GM18517 (cell line): ENCODE results near the gene GBE1.
"Not testable (repeated sequence)": the region's sequence is repeated elsewhere in the genome, so short reads cannot be mapped to it uniquely, and the experiment has no call there.

Source experiments
- ATAC-seq: cut with Tn5 transposase; IDR thresholded peaks from one replicate; pipeline ENCODE4 v1.9.1; 2021; ENCODE audit warnings: mild to moderate bottlenecking, moderate library complexity; ENCODE audit not compliant: unreplicated experiment

The GBE1 gene

GRCh38 chr3:81760924-81761903 is at the start of gene GBE1:
Gene GBE1 (minus strand): TSS chr3:81761645. CDS start chr3:81761517, 128 bp downstream.
- ATAC-seq: peak; percentile 83

DNA sequence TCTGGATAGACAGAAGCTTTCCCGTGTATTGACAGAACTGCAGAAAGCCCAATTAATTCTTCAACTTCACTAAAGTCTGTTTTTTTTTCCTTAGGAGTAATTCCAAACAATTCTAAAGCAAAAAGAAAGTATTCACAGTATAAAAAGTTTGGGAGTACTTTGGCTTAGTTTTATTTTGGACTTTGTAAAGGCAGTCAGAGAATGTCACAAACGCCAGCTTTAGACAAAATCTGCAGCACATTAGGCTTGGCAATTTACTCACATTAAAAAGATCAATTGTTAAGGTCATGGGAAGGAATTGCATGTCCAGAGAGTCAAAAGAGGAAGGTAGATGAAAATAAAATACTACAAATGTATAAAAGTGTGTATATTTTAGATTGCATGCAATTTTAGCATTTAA is 47.5 kb upstream of the GBE1 start:
- no peak for ATAC-seq

GRCh38 chr3:81799403-81799802 is 38.0 kb upstream of the GBE1 start:
- no peak for ATAC-seq

DNA sequence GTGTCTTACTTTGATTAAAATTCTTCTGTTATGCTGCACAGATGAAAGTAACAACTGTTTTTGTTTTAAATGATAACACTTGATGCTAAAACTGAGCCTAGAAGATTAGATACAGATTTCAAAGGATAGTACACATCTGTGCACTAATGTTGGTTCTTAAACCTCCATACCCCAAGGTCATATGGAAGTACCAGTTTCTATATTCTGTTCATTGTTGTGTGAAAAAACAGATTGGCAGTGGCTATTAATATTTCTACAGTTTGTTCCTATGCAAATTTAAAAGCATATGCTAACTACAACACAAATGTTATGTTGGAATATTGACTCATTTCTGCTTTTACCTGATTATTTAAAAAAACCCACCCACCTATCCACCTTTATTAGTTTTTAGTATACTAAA is 32.0 kb upstream of the GBE1 start:
- ATAC-seq: peak; percentile 82

GRCh38 chr3:81790117-81790516 is 28.7 kb upstream of the GBE1 start:
- no peak for ATAC-seq

DNA sequence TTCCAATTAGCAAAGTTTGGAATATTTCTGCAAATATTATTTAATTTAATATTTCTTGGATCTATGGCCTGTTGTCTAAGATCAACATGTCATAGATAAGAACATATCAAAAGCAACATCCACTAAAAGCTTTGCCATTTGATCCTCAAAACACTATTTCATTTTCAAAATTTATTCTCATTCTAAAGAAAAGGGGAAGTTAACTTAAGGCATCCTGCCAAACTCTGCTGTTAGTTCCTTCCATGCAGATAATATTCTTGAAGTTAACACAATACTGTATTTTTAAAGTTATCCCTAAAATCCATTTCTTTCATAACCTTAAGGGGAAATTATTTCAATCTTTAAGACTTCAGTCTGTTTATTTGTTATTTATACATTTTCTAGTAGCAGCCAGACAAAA is 28.2 kb upstream of the GBE1 start:
- ATAC-seq: no peak

GRCh38 chr3:81788610-81789009 is 27.2 kb upstream of the GBE1 start:
- ATAC-seq: peak; percentile 62

DNA sequence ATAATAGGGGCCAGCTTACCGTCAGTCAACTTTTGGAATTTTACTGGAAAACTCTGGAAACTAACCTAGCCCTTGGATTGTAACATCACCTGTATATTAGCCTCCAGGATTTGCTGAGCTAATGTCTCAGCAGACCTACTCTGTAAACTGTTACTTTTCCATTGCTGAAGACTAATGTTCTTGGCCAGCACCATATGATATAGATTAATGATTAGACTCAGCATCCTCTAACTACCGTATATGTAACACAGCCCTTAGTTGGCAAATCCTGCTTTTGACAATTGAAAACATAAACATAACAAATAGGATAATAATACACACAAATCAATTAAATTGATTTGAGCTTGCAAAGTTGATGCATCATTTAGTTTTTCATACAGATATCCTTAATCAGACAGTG is 26.6 kb upstream of the GBE1 start:
- ATAC-seq: peak; percentile 21

GRCh38 chr3:81782585-81782984 is 21.1 kb upstream of the GBE1 start:
- ATAC-seq: no peak

DNA sequence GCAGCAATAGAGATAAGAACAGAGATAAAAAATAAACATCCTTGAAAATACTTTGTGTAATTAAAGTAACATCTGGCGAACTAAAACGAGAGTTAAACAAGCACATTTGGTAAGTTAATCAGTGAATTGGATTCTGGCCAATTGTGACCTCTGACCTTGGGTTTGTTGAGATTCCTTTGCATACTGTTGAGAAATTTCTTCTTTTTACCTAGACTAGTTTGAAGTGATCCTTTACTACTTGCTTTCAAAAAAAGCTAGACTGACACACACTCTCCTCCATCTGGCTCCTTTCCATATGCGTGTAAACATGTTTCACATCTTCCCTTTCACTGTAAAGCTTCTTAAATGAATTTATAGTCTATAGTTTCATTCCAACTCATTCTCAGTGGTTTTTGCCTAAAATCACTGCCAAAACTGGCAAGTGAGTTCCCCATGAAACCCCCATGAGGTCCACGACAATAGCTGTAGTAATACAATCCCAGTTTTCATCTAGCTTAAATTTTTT is 17.3 kb upstream of the GBE1 start:
- no peak for ATAC-seq

DNA sequence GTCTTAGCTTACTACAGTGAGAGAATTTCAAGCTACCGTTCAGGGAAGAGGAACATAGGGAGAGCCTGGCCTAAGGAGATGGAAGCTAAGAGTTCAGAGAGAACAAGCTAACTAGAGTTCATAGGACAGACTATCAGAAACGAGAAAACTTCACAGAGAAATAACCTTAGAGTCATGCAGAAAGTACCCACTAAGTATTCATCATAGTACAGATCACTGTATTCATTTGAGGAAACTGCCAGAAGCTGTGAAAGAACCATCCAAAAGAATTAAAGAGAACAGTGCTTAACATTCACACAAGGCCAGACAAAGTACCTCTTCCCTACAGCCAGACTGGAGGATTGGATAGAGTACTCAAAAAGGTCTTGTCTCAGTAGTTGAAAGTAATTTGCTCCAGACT is 15.2 kb upstream of the GBE1 start:
- ATAC-seq: no peak

- no peak for ATAC-seq
Observed at GRCh38 chr3:81770710-81771109, 9.3 kb upstream of the GBE1 start.

GRCh38 chr3:81769299-81769698 is 7.9 kb upstream of the GBE1 start:
- ATAC-seq: no peak

GRCh38 chr3:81767250-81767859 is 5.9 kb upstream of the GBE1 start:
- not testable (repeated sequence) for ATAC-seq

DNA sequence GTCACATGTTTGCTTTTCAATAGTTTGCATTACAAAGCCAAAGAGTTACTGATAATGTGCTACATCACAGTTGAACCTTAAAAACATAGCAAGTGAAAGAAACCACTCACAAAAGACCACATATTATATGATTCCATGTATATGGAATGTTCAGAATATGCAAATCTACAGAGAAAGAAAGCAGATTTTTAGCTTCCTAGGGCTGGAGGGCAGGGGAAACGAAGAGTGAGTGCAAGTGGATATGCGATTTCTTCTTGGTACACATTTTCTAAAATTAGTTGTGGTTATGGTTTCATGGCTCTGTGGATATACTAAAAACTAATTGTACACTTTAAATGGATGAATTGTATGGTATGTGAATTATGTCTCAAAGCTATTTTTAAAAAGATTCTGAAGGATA is 4.0 kb upstream of the GBE1 start:
- no peak for ATAC-seq

DNA sequence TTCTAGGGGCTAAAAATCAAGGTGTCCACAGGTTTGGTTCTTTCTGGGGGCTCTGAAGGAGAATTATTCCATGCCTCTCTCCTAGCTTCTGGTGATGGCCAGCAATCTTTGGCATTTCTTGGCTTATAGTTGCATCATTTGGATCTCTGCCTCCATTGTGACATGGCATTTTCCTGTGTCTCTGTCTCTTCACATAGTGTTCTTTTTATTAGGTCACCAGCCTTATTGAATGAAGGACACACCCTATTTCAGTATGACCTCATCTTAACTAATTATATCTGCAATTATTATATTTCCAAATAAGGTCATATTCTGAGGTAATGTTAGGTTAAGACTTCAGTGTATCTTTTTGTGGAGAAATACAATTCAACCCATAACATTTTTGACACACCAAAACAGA is 3.2 kb upstream of the GBE1 start:
- no peak for ATAC-seq

GRCh38 chr3:81764002-81764401 is 2.6 kb upstream of the GBE1 start:
- ATAC-seq: no peak

DNA sequence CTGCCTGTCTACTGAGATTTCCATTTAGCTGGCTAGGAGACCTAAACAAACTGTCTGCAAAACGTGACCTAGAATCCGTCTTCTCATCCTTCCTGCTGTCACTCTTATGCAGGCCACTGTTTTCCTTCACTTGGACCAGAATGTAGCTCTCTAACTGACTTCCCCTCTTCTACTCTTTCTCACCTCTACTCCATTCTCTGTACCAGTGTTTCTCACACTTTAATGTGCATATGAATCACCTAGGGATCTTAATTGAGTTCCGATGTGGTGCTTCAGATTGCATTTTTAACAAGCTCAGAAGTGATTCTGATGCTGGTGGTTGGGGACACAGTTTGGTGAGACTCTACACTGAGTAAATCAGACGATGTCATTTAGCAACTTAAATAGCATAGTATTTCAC is 1.6 kb upstream of the GBE1 start:
- ATAC-seq: no peak

DNA sequence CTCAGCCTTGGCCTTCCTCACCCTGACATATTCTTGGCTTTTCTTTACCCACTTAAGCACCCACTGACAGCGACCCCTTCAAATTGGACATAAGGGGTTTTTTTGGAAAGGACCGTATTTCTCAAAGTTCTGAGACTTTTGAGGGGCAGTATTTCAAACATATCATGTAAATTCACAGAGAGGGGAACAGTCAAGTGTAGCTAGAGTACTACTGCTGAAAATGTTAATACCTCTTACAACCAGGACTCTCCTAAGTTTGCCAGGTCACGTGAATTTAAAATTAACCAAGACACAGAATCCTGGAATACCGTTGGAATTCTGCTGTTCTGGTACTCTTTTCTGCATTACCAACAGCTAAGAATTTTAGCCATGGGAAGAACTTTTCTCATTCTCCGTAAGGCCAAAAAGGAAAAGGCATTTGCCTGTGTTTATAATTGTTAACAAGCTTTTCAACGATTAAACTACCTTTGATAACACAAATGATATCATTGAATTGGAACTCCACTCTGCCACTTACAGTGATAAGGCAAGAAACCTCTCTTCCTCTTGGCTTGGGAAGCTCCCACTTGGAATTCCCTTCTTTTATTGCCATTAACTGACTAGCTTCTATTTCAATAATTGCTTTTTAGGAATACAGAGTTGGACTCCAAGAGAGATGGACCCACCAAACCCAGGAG is 597 bp upstream of the GBE1 start:
- no peak for ATAC-seq

DNA sequence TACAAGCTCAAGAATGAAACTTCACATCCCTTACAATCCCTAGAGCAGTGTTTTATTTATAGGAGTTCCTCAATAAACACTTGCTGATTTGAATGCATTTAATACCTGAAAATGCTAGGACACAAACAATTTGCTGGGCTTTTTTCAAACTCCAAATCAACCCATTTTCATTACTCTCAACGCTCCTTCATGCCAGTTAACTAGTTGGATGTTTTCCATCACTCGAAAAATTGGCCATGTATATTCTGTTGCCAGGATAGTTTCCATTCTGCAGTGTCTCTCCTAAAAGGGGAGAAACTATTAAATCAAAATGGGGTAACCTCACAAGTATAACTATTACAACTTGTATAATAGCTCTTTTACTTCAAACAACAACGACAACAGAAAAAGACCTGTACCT is 1.2 kb downstream of the GBE1 start:
- no peak for ATAC-seq

GRCh38 chr3:81758771-81759170 is 2.7 kb downstream of the GBE1 start:
- not testable (repeated sequence) for ATAC-seq
